SK-N-MC (cell line): ENCODE results near the gene ITGB6.

Experiments
- DNase-seq: peaks from one replicate; pipeline ENCODE4 v3.0.0-alpha.2; 2011; ENCODE audit warnings: low read depth, low spot score
- H3K27ac ChIP-seq: fragments of 200-600 bp; sonication (generic); 2 replicates; pipeline ENCODE4 v1.5.1; 2016; ENCODE audit warnings: mixed run types
- H3K36me3 ChIP-seq: fragments of 200-600 bp; sonication (generic); 2 replicates; pipeline ENCODE4 v1.6.1; 2017; ENCODE audit warnings: antibody characterized with exemption, low read length, mixed read lengths; ENCODE audit not compliant: insufficient read depth
- H3K4me3 ChIP-seq: fragments of 200-600 bp; sonication (generic); 2 replicates; pipeline ENCODE4 v1.5.1; 2016
- H3K9ac ChIP-seq: fragments of 200-600 bp; sonication (generic); 2 replicates; pipeline ENCODE4 v1.8.0; 2017; ENCODE audit warnings: mixed run types, mixed read lengths; ENCODE audit not compliant: insufficient read length
- H3K9me3 ChIP-seq: fragments of 200-600 bp; sonication (generic); 2 replicates; pipeline ENCODE4 v1.6.1; 2017; ENCODE audit warnings: low read depth, mild to moderate bottlenecking, antibody characterized with exemption, low read length, moderate library complexity, mixed read lengths
- EZH2 ChIP-seq: fragments of 200-600 bp; sonication (generic); IDR thresholded peaks from one replicate; pipeline ENCODE4 v1.6.1; 2017; ENCODE audit warnings: antibody characterized with exemption
- FOXP2 ChIP-seq: optimal IDR thresholded peaks from 2 replicates; pipeline ENCODE3; 2011; ENCODE audit warnings: mild to moderate bottlenecking, moderate library complexity; ENCODE audit not compliant: insufficient read depth; ENCODE audit errors: extremely low read length, control extremely low read depth
- POLR2AphosphoS5 ChIP-seq: IDR thresholded peaks from 2 replicates; pipeline ENCODE4 v1.6.1; 2012; ENCODE audit warnings: mild to moderate bottlenecking, low read depth, low read length, borderline replicate concordance

ITGB6 gene

GRCh38 chr2:160222546-160223283, 22.6 kb upstream of the ITGB6 start:
- no peak overlapping the region for H3K4me3 ChIP-seq
- no peak for DNase-seq
- no peak overlapping the region for H3K9ac ChIP-seq
- no peak for TF ChIP-seq EZH2
- no peak for TF ChIP-seq FOXP2
- TF ChIP-seq POLR2AphosphoS5 = no peak
- H3K9me3 ChIP-seq = no peaks in the 10 kb centered on the region
- no peak overlapping the region for H3K27ac ChIP-seq
- H3K36me3 ChIP-seq = no peaks in the 10 kb centered on the region

GRCh38 chr2:160221391-160222276, 21.6 kb upstream of the ITGB6 start:
- DNase-seq = no peak
- no peak for TF ChIP-seq EZH2
- TF ChIP-seq POLR2AphosphoS5 = no peak
- TF ChIP-seq FOXP2 = no peak
- H3K9me3 ChIP-seq = no peaks in the 10 kb centered on the region
- peak overlapping the region; percentile 88 for H3K27ac ChIP-seq
- no peaks in the 10 kb centered on the region for H3K36me3 ChIP-seq
- H3K4me3 ChIP-seq = peak overlapping the region; percentile 64
- peak overlapping the region; percentile 35 for H3K9ac ChIP-seq

GRCh38 chr2:160220545-160221009, 20.5 kb upstream of the ITGB6 start:
- DNase-seq = peak; percentile 69
- Histone ChIP-seq H3K27ac (peak overlapping the region; percentile 88), H3K9me3 (no peaks in the 10 kb centered on the region), H3K36me3 (no peaks in the 10 kb centered on the region), H3K4me3 (peak overlapping the region; percentile 64), H3K9ac (peak overlapping the region; percentile 34)
- TF ChIP-seq POLR2AphosphoS5 = no peak; the same call in 1 of the 2 replicates
- no peak for TF ChIP-seq EZH2
- no peak for TF ChIP-seq FOXP2

- H3K4me3 ChIP-seq = no peak overlapping the region
- TF ChIP-seq FOXP2 = no peak
- no peak for TF ChIP-seq POLR2AphosphoS5
- no peak for TF ChIP-seq EZH2
- H3K27ac ChIP-seq = peak overlapping the region; percentile 88
- H3K36me3 ChIP-seq = no peaks in the 10 kb centered on the region
- H3K9me3 ChIP-seq = no peaks in the 10 kb centered on the region
- no peak overlapping the region for H3K9ac ChIP-seq
- DNase-seq = no peak
Measured at GRCh38 chr2:160220026-160220425, 20.0 kb upstream of the ITGB6 start.

GRCh38 chr2:160214461-160215445, 14.7 kb upstream of the ITGB6 start:
- no peak for DNase-seq
- no peak for TF ChIP-seq POLR2AphosphoS5
- TF ChIP-seq FOXP2 = no peak
- TF ChIP-seq EZH2 = no peak
- Histone ChIP-seq H3K27ac (no peak overlapping the region), H3K9me3 (no peaks in the 10 kb centered on the region), H3K9ac (no peak overlapping the region), H3K36me3 (no peaks in the 10 kb centered on the region), H3K4me3 (no peak overlapping the region)

DNA sequence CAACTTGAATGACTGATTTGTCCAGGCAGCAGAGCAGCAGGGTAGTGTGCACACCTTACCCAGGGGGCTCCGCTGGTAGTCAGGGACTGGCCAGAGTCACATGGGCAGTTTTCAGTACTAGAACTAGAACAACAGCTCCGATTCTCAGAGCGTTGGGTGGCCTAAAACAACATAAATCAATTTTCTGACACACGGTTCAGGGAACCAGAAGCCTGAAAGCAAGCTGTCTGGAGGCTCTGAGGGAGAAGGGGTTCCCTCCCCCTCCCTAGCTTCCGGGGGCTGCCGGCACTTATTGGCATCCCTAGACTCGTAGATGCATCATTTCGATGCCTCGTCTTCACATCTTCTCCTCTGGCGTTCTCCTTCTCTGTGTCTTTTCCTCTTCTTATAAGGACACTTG, 13.4 kb upstream of the ITGB6 start:
- TF ChIP-seq FOXP2 (no peak), EZH2 (no peak), POLR2AphosphoS5 (no peak)
- H3K4me3 ChIP-seq = no peak overlapping the region
- no peak for DNase-seq
- H3K9me3 ChIP-seq = no peaks in the 10 kb centered on the region
- H3K9ac ChIP-seq = no peak overlapping the region
- H3K27ac ChIP-seq = no peak overlapping the region
- H3K36me3 ChIP-seq = no peaks in the 10 kb centered on the region

DNA sequence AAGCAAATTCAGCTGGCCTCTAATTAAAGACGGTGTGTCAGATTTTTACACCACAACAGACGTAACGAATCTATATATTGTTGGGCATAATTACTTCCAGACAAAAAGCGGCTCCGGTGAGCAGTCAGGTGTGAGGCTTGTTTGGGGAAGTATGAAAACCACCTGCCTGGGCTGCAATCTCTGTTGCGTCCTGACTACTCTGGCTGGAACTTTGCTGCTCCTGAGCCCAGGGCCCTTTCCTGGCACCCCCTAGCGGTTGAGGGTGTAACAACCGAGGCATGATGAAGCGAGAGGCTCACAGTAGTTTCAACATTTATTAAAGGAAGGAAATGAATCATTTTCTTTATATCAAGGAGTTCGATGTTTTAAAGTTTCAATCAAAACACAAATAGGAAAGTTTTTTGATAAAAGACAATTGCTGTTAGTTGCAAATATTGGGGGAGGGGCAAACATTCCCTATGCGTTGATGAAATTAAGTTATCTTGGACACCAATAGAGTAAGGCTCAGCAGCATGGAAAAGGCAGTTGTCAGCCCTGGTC, 10.6 kb upstream of the ITGB6 start:
- TF ChIP-seq POLR2AphosphoS5 (no peak), FOXP2 (no peak), EZH2 (no peak)
- DNase-seq = no peak
- H3K36me3 ChIP-seq = no peaks in the 10 kb centered on the region
- H3K4me3 ChIP-seq = no peak overlapping the region
- H3K27ac ChIP-seq = no peak overlapping the region
- no peak overlapping the region for H3K9ac ChIP-seq
- H3K9me3 ChIP-seq = no peaks in the 10 kb centered on the region
